Activated CD4-positive, alpha-beta T cell treated with anti-CD3 and anti-CD28 coated beads for 1 hour (primary cell): ENCODE measurements around the gene PKP4.

Source experiments
- DNase-seq: peaks from one replicate; pipeline ENCODE4 v3.0.0-alpha.2; 2020

Gene PKP4

GRCh38 chr2:158498043-158498748, 41.4 kb downstream of the PKP4 start:
- DNase-seq: no peak

- no peak for DNase-seq
Measured at GRCh38 chr2:158498749-158499136, 42.0 kb downstream of the PKP4 start.

GRCh38 chr2:158499383-158499782, 42.6 kb downstream of the PKP4 start:
- DNase-seq: no peak

GRCh38 chr2:158500333-158500732, 43.6 kb downstream of the PKP4 start:
- DNase-seq: no peak

- DNase-seq: no peak
Measured at GRCh38 chr2:158501301-158501700, 44.5 kb downstream of the PKP4 start.

- DNase-seq: no peak
Measured at GRCh38 chr2:158502974-158503373, 46.2 kb downstream of the PKP4 start.

GRCh38 chr2:158504088-158504487, 47.3 kb downstream of the PKP4 start:
- no peak for DNase-seq

GRCh38 chr2:158505448-158505934, 48.7 kb downstream of the PKP4 start:
- no peak for DNase-seq

GRCh38 chr2:158507141-158507540, 50.4 kb downstream of the PKP4 start:
- DNase-seq: no peak

- DNase-seq: no peak
Measured at GRCh38 chr2:158507679-158508078, 50.9 kb downstream of the PKP4 start.

- no peak for DNase-seq
Measured at GRCh38 chr2:158509928-158510797, 53.4 kb downstream of the PKP4 start.

GRCh38 chr2:158510887-158511286, 54.1 kb downstream of the PKP4 start:
- no peak for DNase-seq

- DNase-seq: no peak
Measured at GRCh38 chr2:158511706-158512105, 55.0 kb downstream of the PKP4 start.

- DNase-seq: no peak
Measured at GRCh38 chr2:158512323-158512722, 55.6 kb downstream of the PKP4 start.

- DNase-seq: no peak
Measured at GRCh38 chr2:158513841-158514240, 57.1 kb downstream of the PKP4 start.

GRCh38 chr2:158518084-158518483, 61.3 kb downstream of the PKP4 start:
- no peak for DNase-seq

- no peak for DNase-seq
Measured at GRCh38 chr2:158519481-158519880, 62.7 kb downstream of the PKP4 start.

GRCh38 chr2:158529379-158530259, 72.9 kb downstream of the PKP4 start:
- no peak for DNase-seq

GRCh38 chr2:158530829-158531228, 74.1 kb downstream of the PKP4 start:
- no peak for DNase-seq

GRCh38 chr2:158533009-158533408, 76.3 kb downstream of the PKP4 start:
- no peak for DNase-seq

GRCh38 chr2:158539176-158540005, 82.6 kb downstream of the PKP4 start:
- DNase-seq: no peak

GRCh38 chr2:158542577-158542976, 85.8 kb downstream of the PKP4 start:
- DNase-seq: no peak
